ENCODE measurements around the gene PAOX. TPM values are rescaled to one million over a fixed set of nuclear protein-coding genes. Genes with fewer than 3 reads are reported as not detected.

Gene PAOX
- total and polyA plus RNA-seq, 9 of the 15 experiments (the other 6 are each of a cell fraction or from before 2014, with no cell fraction given), result 0.80 to 6.4 (median 2.6) TPM

GRCh38 chr10:133394064-133394663, 15.1 kb downstream of the PAOX start, which contains the start of gene MTG1 (continued):
- TF ChIP-seq MGA (IDR thresholded peaks at IDR 0.05) (peak; percentile 77), RBM34 (IDR thresholded peaks at IDR 0.05; ENCODE audit: borderline replicate concordance, insufficient read depth, low read length) (0 out of 2 replicates have a peak, but pooled peaks have one; percentile 88), DPF2 (IDR thresholded peaks at IDR 0.05) (peak; percentile 22; the same call in 1 of the 2 replicates), BCLAF1 (IDR thresholded peaks at IDR 0.05; ENCODE audit: borderline replicate concordance in 1 of 2, control insufficient read depth in 1 of 2, low read depth in 2 of 2, low read length in 1 of 2) (peak in 1 of 2 experiments; percentile 88; a peak in 2 of 4 replicates), ETV5 (CRISPR knock-in tag; IDR thresholded peaks at IDR 0.05; ENCODE audit: low read depth) (peak; percentile 87), SMARCA4 (IDR thresholded peaks at IDR 0.05) (0 out of 2 replicates have a peak, but pooled peaks have one; percentile 15), HNRNPLL (IDR thresholded peaks at IDR 0.05; ENCODE audit: low read depth, low read length, poor library complexity, severe bottlenecking) (no peak), EP400 (IDR thresholded peaks at IDR 0.05) (peak; percentile 98), RBM25 (IDR thresholded peaks at IDR 0.05; ENCODE audit: low read depth, low read length, severe bottlenecking) (peak; percentile 16), ZBTB1 (CRISPR knock-in tag; IDR thresholded peaks at IDR 0.05; ENCODE audit: borderline replicate concordance, low read depth) (peak; percentile 100), RBM17 (IDR thresholded peaks at IDR 0.05; ENCODE audit: borderline replicate concordance, low read depth, low read length) (no peak), ATF1 (CRISPR knock-in tag; IDR thresholded peaks at IDR 0.05) (no peak), ATF1 (tag; IDR thresholded peaks at IDR 0.05) (peak; percentile 65), MTA1 (IDR thresholded peaks at IDR 0.05; ENCODE audit: borderline replicate concordance) (peak; percentile 93)

All from K562 (cell line).